Endothelial cell of umbilical vein (primary cell): ENCODE results near the gene SIAE. TPM values are rescaled to one million over a fixed set of nuclear protein-coding genes. Genes with fewer than 3 reads are reported as not detected.

Experiments used
- BruUV-seq: library from RNA; stranded (reverse); fragments of 400-500 nt; replicated peaks from 2 replicates; lab custom pipeline; 2021; lab: Mats Ljungman, UMichigan
- CTCF ChIA-PET: fragments of 300-600, 350-600 bp; sonication (Branson Sonifier 250); formaldehyde crosslinking; loops from one replicate; lab custom pipeline; 2021; ENCODE audit warnings: antibody characterized with exemption, inconsistent platforms; lab: Charles Lee
- POLR2A ChIA-PET: fragments of 300-600, 350-600 bp; sonication (Branson Sonifier 250); formaldehyde crosslinking; loops from one replicate; lab custom pipeline; 2021; ENCODE audit warnings: antibody characterized with exemption, inconsistent platforms; lab: Charles Lee
- DNase-seq: peaks from one replicate; pipeline ENCODE4 v3.0.0-alpha.2; 2011; ENCODE audit warnings: low read depth, low spot score
- FAIRE-seq: peaks from 2 replicates; lab custom pipeline; 2011; peaks lifted over from hg19 to GRCh38; lab: Jason Lieb, UNC
- H2AFZ ChIP-seq: 2 replicates; pipeline ENCODE4 v1.6.0; 2012; ENCODE audit warnings: low read depth, low read length, control low read depth, inconsistent platforms
- H3K27ac ChIP-seq: 2 replicates; pipeline ENCODE4 v1.5.1; 2011; ENCODE audit warnings: low read depth, mild to moderate bottlenecking, control low read depth, low read length, moderate library complexity; ENCODE audit not compliant: insufficient read depth
- H3K27me3 ChIP-seq, 2 experiments: 2 replicates each; pipeline versions ENCODE4 v1.6.0 to v1.6.1; 2011; ENCODE audit warnings: low read length in 2 of 2, mixed read lengths in 1 of 2; ENCODE audit not compliant: control insufficient read depth in 2 of 2, insufficient read depth in 2 of 2
- H3K36me3 ChIP-seq, 2 experiments: 2 replicates in 1 of 2; 3 replicates in 1 of 2; pipeline ENCODE4 v1.5.1; 2011; ENCODE audit warnings: low read length in 2 of 2, mild to moderate bottlenecking in 1 of 2, moderate library complexity in 1 of 2; ENCODE audit not compliant: control insufficient read depth in 2 of 2, insufficient read depth in 2 of 2; ENCODE audit errors: extremely low read depth in 1 of 2
- H3K4me1 ChIP-seq: 3 replicates; pipeline ENCODE4 v1.5.1; 2011; ENCODE audit warnings: mild to moderate bottlenecking, low read length; ENCODE audit not compliant: control insufficient read depth, insufficient read depth; ENCODE audit errors: extremely low read depth
- H3K4me2 ChIP-seq: 2 replicates; pipeline ENCODE4 v1.6.1; 2011; ENCODE audit warnings: low read length, control low read depth, mixed read lengths; ENCODE audit not compliant: insufficient read depth
- H3K4me3 ChIP-seq, 3 experiments: fragments of 200-600 bp in 1 of 3; sonication (generic), shearing (Covaris generic) in 1 of 3; replicated peaks in 1 of 3; 2 replicates each; pipeline ENCODE4 v1.5.1; 2011 to 2016; ENCODE audit warnings: control low read depth in 3 of 3, low read length in 3 of 3, mild to moderate bottlenecking in 2 of 3, inconsistent platforms in 1 of 3, low read depth in 1 of 3, moderate library complexity in 1 of 3; ENCODE audit not compliant: insufficient read depth in 1 of 3
- H3K79me2 ChIP-seq: 2 replicates; pipeline ENCODE4 v1.6.0; 2012; ENCODE audit warnings: low read length, inconsistent platforms; ENCODE audit not compliant: control insufficient read depth, insufficient read depth
- H3K9ac ChIP-seq: replicated peaks from 2 replicates; pipeline ENCODE3; 2011; ENCODE audit warnings: low read length, control low read depth; ENCODE audit not compliant: insufficient read depth; ENCODE audit errors: extremely low read depth
- H3K9me1 ChIP-seq: replicated peaks from 3 replicates; pipeline ENCODE4 v1.6.0; 2011; ENCODE audit warnings: mild to moderate bottlenecking, low read length; ENCODE audit not compliant: control insufficient read depth, insufficient read depth; ENCODE audit errors: extremely low read depth
- H3K9me3 ChIP-seq: replicated peaks from 2 replicates; pipeline ENCODE4 v1.5.1; 2012; ENCODE audit warnings: low read length, inconsistent platforms; ENCODE audit not compliant: control insufficient read depth, insufficient read depth
- H4K20me1 ChIP-seq: replicated peaks from 2 replicates; pipeline ENCODE3; 2011; ENCODE audit warnings: mild to moderate bottlenecking, low read length; ENCODE audit not compliant: control insufficient read depth, insufficient read depth; ENCODE audit errors: extremely low read depth
- GATA2 ChIP-seq: IDR thresholded peaks from 2 replicates; pipeline ENCODE4 v1.7.0; 2011; ENCODE audit warnings: low read depth, mild to moderate bottlenecking, moderate library complexity, mixed read lengths, low read length; ENCODE audit not compliant: insufficient read length, insufficient read depth
- JUN ChIP-seq: IDR thresholded peaks from 2 replicates; pipeline ENCODE4 v1.6.1; 2011; ENCODE audit warnings: borderline replicate concordance, low read depth; ENCODE audit not compliant: insufficient read length, insufficient read depth
- POLR2AphosphoS5 ChIP-seq: IDR thresholded peaks from 2 replicates; pipeline ENCODE4 v1.6.1; 2012; ENCODE audit warnings: low read depth, mild to moderate bottlenecking, control low read depth, low read length, moderate library complexity; ENCODE audit not compliant: insufficient read depth
- dilution Hi-C: fragments of 300-500 bp; cut with MboI; formaldehyde crosslinking; loops from one replicate; pipeline ENCODE4 v1.15.0; 2019; ENCODE audit warnings: low sequenced_read_pairs; ENCODE audit not compliant: extremely low pct_ligation_motif_present
- intact Hi-C: fragments of 100-400 bp; cut with micrococcal nuclease; formaldehyde crosslinking; loops from one replicate; pipeline ENCODE4 v1.10.0; 2022
- polyA plus RNA-seq, 4 experiments: library from polyadenylated mRNA; depleted of rRNA in 3 of 4; stranded (reverse) in 3 of 4; unstranded in 1 of 4; fragments of >200 nt; gene quantifications; 2 replicates each; pipeline versions ENCODE4 v1.2.1 to v1.2.3, GENCODE V29; 2011 to 2012; ENCODE audit warnings: missing spikeins in 1 of 4
- total RNA-seq: library from RNA; stranded (reverse); gene quantifications from 2 replicates; pipeline ENCODE4 v1.2.3, GENCODE V29; 2021
- TF ChIP-seq, protein P1 (sequence below), 2 donors: IDR thresholded peaks; 1 replicate in 1 of 2; 2 replicates in 1 of 2; pipeline ENCODE4 v1.5.1; 2011; ENCODE audit warnings: low read length in 2 of 2, mild to moderate bottlenecking in 2 of 2, moderate library complexity in 2 of 2, control low read depth in 1 of 2, inconsistent platforms in 1 of 2, low read depth in 1 of 2; ENCODE audit not compliant: insufficient read depth in 1 of 2; ENCODE audit errors: extremely low read depth in 1 of 2

The SIAE gene
- total and polyA plus RNA-seq, 2 donors (not counting 3 experiments of a cell fraction or from before 2014, with no cell fraction given), result 16.9 to 23.9 TPM

GRCh38 chr11:124681421-124681820, 7.9 kb upstream of the SIAE start:
- TF ChIP-seq, protein P1, sequence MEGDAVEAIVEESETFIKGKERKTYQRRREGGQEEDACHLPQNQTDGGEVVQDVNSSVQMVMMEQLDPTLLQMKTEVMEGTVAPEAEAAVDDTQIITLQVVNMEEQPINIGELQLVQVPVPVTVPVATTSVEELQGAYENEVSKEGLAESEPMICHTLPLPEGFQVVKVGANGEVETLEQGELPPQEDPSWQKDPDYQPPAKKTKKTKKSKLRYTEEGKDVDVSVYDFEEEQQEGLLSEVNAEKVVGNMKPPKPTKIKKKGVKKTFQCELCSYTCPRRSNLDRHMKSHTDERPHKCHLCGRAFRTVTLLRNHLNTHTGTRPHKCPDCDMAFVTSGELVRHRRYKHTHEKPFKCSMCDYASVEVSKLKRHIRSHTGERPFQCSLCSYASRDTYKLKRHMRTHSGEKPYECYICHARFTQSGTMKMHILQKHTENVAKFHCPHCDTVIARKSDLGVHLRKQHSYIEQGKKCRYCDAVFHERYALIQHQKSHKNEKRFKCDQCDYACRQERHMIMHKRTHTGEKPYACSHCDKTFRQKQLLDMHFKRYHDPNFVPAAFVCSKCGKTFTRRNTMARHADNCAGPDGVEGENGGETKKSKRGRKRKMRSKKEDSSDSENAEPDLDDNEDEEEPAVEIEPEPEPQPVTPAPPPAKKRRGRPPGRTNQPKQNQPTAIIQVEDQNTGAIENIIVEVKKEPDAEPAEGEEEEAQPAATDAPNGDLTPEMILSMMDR (IDR thresholded peaks at IDR 0.05; ENCODE audit: extremely low read depth in 1 of 2, insufficient read depth in 1 of 2, low read depth in 1 of 2, low read length in 2 of 2), result no peak
- no peak for TF ChIP-seq POLR2AphosphoS5
- TF ChIP-seq JUN, result no peak

GRCh38 chr11:124678416-124678815, 4.9 kb upstream of the SIAE start:
- Histone ChIP-seq H3K4me3 (no peak overlapping the region), H3K79me2 (no peaks in the 10 kb centered on the region), H2AFZ (no peak overlapping the region), H3K27me3 (no peaks in the 10 kb centered on the region), H3K9me1 (no peaks in the 10 kb centered on the region), H3K27ac (no peak overlapping the region), H3K4me1 (peaks cover 16% of the 10 kb centered on the region), H3K9ac (no peak overlapping the region), H3K4me2 (no peak overlapping the region), H4K20me1 (no peaks in the 10 kb centered on the region), H3K9me3 (no peaks in the 10 kb centered on the region), H3K36me3 (no peaks in the 10 kb centered on the region)
- ChIA-PET POLR2A (no interaction called here), CTCF (interaction anchor here (0.9 to 1.7 kb wide), 3 partner anchors 35 to 158 kb away, joined by 3 to 6 read pairs (median 4); no protein-coding TSS in a partner anchor)
- intact Hi-C loops, result loop anchor here (5.0 kb wide), 1 partner anchor 1211 kb away; no protein-coding TSS in a partner anchor
- no TSS peak for BruUV-seq
- dilution Hi-C loops, result no loop called here
- TF ChIP-seq GATA2, result no peak
- TF ChIP-seq JUN, result no peak
- TF ChIP-seq POLR2AphosphoS5, result no peak
- TF ChIP-seq, protein P1 (IDR thresholded peaks at IDR 0.05; ENCODE audit: extremely low read depth in 1 of 2, insufficient read depth in 1 of 2, low read depth in 1 of 2, low read length in 2 of 2), result no peak
- no peak for DNase-seq
- FAIRE-seq, result no peak

More at GRCh38 chr11:124681421-124681820, 7.9 kb upstream of the SIAE start:
- DNase-seq, result no peak
- H3K9me1 ChIP-seq, result no peaks in the 10 kb centered on the region
- intact Hi-C loops, result no loop called here
- no peaks in the 10 kb centered on the region for H3K79me2 ChIP-seq
- BruUV-seq, result no TSS peak
- peaks cover 5% of the 10 kb centered on the region for H3K4me1 ChIP-seq
- ChIA-PET POLR2A (no interaction called here), CTCF (no interaction called here)
- H3K27me3 ChIP-seq, result no peaks in the 10 kb centered on the region
- no peak overlapping the region for H3K27ac ChIP-seq
- no peaks in the 10 kb centered on the region for H4K20me1 ChIP-seq
- no peak overlapping the region for H2AFZ ChIP-seq
- no peaks in the 10 kb centered on the region for H3K36me3 ChIP-seq
- no peaks in the 10 kb centered on the region for H3K9me3 ChIP-seq
- dilution Hi-C loops, result no loop called here
- no peak for FAIRE-seq
- no peak overlapping the region for H3K4me3 ChIP-seq
- H3K4me2 ChIP-seq, result no peak overlapping the region
- no peak overlapping the region for H3K9ac ChIP-seq
